Stimulated activated CD8-positive, alpha-beta memory T cell treated with anti-CD3 and anti-CD28 coated beads, Interleukin-4, amount 100 ng/mL, for 4 hours (primary cell): ENCODE measurements around the gene ZNF467.

Source experiments
- DNase-seq, 2 donors: peaks; one replicate each; pipeline ENCODE4 v3.0.0-alpha.2; 2020; ENCODE audit warnings: low read depth in 2 of 2, low spot score in 1 of 2

ZNF467 gene

DNA sequence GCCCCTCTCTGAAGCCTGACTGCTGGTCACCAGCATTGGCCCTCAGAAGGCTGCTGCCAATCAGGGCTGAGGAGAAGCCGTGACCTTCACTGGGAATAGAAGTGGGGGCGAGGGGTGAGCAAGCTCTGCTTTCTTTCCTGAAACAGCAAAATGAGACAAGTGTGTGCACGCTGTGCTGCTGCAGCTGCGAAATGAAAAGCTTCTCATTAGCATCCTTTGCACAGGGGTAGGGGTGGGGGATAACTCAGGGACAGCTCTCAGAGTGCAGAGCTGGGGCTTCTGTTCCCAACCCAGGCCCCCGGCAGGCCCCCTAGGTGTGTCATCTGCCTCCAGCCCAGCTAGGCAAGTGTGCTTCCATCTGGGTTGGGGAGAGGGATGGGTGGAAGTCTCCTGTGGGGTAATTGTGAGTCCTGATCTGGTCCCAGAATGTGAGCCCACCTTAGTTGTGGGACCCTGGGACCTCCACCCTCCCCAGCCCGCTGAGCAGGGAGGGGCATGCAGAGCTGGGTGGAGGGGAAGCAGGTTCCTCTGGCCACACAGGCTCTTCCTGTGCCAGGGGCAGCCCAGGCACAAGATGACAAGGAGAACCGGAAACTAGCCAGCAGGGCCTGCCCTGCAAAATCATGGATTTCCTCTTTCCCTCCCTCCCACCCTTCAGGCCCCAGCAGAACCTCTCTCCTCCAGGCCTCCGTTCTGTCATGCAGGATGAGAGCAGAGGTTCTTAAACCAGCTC lies 22.2 kb downstream of the ZNF467 start:
- DNase-seq = no peak

DNA sequence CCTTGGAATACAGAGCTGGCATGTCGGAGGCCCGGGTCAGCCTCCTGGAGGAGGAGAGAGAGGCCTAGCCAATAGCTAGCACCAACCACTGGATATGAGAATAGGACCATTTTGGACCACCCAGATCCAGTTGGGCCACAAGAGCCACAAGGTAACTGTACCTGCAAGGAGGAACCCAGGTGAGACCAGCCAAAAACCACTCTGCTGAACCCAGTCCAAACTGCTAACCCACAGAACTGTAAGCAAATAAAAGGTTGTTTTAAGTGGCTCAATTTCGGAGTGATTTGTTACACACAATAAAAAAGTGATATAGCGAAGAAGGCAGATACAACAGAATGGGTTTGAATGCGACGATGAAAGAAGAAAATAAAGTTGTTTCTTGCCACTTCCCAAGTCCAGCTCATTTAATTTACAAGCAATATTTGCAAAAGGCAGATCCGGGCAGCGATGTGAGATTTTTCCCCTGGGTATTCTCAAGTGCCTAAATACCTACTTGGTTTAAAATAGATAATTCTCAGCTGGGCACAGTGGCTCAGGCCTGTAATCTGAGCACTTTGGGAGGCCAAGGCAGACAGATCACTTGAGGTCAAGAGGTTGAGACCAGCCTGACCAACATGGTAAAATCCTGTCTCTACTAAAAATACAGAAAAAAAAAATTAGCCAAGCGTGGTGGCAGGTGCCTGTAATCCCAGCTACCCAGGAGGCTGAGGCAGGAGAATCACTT lies 23.1 kb downstream of the ZNF467 start:
- no peak for DNase-seq

DNA sequence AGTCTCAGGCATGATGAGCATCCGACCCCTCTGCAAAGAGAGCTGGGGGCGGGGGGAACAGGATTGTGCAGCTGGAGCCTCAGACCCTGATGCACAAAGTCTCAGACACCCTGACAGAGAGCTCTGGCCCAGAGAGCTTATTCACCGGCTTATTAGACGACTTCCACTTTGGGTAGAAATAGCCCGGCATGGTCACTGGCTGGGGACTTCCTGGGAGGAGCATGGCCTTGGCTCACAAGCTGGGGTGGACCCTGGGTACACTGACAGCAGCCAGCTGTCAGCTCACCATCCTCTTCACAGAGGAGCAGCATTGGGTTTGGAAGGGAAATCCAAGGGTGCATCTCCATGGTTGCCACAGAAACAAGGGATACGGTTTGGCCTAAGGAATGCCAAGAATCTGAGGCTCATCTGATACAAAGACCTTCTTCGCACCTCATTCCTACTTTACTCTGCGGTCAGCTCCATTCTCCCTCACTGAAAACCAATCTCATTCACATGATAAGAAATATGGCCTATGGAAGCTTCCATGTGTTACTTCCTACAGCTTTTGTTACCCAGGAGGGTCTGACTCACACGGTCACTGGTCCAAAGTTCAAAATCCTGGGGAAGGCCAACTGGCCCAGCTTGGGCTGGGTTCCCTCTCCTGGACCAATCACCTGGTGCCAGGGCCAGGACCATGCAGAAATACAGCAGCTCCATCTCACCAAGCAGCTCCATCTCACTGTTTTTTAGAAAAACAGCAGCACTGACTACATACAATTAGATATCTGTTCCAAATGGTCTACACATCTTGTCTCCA lies 25.1 kb downstream of the ZNF467 start:
- DNase-seq = no peak

DNA sequence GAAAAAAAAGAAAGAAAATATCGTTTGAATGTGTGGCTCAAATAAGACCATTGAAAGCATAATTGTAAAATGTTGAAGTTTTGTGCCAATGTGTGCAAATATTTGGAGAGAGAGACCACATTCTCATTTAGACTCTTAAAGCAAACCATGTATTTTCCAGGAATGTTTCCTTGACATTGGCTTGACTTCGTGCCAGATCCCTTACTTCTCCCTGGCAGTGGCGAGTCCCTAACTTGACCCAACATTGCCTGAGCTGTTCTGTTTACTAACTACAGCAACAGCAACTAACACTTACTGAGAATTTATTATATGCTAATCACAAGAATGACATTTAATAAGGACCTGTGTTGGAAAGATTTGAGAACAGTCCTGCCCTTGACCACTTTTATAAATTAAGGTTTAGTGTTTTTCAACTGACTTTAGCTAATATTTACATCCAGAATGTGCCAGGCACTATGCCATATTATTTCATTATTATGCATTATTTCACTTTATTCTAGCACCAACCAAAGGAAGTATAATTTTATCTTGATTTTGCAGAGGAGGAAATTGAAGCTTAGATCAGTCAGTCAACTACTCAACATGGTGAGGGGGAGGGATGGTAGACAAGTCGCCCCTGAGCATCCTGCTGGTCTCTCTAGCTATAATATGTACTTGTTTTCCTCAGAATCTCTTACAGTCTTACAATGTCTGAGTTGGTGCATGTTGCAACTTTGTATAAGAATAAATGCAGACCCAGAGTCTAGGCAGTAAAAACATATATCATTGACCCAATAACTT lies 29.7 kb downstream of the ZNF467 start:
- DNase-seq = no peak

DNA sequence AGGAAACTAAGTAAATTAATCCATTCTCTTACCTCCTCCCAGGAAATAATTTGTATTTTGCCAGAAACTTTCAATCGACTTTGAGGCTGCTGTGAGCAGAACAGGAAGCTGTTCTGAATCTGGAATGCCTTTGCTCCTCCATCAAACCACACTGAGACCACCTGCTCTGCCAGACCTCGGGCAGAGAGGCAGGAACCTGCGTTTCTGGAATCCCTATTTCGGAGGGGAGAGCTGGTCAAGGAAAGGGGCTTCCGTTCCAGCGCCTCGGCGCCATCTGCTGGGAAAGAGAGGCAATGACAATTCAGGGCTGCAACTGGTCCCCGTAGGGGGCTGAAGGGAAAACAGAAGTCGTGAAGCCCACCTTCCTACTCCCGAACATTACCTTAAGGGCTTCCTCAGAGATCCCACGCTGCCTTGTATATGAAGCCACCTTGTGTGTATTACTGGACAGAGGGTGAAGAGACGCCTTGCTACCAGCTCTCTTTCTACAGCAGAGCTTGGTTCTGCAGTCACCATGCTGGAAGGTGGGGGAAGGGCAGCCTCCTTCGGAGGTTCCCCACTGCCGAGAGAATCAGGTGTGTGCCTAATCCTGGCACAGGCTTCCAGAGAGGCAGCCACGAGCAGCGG lies 31.2 kb downstream of the ZNF467 start:
- DNase-seq = peak; percentile 18 to 42

DNA sequence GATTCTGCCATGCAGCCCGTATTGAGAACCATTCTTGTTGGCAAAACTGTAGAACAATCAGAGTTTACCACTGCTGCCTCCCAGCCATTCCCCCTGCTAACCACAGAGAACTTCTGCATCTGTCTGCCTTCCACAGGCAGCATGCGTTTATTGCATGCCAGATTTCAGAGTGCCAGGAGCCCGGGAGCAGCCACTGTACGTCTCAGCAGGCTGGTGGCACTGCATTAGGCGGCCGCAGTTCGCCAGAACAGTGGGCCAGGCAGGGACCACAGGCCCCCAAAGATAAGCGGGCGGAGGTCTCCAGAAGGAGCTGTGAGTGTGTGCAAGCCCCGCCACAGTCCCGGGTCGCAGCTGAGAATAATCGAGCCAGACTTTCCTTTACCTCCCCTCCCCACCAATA lies 31.8 kb downstream of the ZNF467 start:
- no peak for DNase-seq

DNA sequence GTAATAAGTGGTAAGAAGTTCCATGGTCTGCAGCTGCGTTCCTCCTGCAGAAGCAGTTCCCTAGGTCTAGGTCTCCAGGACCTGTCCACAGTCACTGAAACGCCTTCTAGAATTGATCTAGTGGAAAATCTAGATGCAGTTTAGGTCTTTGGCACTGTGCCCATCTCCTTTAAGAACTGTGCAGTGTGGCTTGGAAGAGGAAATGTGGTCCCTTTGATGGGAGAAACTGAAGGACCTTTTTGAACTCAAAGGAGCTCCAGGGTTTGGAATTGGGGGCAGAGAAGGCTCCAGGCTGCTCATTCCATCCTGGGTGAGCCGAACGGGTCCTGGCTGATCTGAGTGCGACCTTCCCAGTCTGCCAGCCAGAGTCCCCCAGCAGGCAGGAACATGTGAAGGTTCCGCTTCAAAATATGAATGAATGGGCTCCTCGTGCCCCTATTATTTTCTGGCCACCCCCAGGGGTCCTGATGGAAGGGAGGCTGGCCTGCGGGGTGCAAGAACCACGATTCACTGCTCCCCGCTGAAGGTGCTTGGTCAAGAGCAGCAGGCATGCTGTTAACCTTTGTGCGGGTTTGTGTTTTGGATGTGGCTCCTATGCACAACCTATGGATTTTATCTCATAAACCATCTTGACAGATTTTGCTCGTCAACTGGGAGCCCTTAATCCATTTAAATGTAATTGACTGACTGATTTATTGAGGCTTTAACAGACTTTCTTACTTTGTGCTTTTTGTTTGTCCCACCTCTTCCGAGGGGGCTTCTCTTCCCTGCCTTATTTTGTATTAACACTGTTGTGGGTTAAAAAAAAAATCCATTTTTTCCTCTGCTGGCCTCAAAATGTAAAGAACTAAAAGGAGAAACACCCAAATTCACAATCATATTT lies 36.7 kb downstream of the ZNF467 start:
- DNase-seq = no peak

DNA sequence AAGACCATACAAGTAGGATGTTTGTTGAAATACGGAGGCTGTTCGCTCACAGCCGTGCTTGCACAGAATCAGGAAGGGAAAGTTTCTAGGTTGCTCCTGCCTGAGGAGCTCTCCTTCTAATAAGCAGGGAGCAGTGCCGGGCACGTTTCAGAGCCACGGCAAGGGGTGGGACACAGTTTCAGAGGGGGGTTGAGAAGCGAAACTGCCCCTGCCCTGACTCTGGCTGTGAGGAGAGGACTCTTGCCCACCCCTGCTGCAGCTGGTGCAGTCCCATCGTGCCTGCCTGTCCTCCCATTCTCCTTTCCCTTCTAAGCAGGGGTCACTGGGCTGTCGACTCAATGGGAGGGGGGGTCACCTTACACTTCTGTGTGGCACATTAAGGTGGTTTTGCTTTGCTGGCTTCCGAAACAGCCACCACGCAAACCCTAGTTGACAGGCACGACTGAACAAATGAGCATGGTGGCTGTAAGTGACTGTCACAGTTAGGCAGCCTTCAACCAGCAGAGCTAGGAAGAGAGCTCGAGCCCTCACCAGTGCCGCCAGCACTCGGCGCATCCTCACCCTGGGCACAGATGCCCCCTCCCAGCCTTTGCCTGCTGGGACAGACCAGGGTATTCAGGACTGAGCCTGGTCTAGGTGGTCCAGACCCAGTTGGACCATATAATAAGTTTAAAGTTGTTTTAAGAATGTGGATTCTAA lies 37.5 kb downstream of the ZNF467 start:
- no peak for DNase-seq

DNA sequence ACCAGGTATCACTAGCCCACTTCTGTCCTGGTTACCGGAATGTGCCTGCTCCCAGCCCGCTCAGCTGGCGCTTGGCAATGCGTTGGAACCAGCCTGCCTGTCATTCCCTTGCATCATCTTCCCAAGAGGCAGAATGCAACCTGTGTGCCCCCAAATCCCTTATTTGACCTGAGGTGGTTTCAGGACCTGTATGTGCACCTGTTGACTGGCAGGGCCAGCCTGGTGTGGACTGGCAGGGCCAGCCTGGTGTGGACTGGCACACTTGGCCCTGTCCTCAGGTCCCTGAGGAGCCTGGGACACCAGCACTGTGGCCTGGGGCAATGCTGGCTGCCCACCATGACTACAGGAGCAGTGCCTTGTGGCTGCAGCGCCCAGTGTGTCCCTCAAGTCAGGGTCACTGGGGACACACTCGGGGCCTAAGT lies 38.2 kb downstream of the ZNF467 start:
- no peak for DNase-seq

DNA sequence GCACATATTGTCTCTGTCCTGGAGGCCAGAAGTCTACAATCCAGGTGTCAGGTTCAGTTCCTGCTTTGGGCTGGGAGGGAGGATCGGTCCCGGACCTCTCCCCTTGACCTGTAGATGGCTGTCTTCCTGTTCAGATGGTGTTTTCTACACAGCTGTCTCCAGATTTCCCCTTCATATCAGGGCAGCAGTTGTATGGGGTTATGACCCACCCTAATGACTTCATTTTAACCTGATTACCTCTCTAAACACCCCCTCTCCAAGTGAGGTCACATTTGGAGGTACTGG lies 38.7 kb downstream of the ZNF467 start:
- DNase-seq = no peak

DNA sequence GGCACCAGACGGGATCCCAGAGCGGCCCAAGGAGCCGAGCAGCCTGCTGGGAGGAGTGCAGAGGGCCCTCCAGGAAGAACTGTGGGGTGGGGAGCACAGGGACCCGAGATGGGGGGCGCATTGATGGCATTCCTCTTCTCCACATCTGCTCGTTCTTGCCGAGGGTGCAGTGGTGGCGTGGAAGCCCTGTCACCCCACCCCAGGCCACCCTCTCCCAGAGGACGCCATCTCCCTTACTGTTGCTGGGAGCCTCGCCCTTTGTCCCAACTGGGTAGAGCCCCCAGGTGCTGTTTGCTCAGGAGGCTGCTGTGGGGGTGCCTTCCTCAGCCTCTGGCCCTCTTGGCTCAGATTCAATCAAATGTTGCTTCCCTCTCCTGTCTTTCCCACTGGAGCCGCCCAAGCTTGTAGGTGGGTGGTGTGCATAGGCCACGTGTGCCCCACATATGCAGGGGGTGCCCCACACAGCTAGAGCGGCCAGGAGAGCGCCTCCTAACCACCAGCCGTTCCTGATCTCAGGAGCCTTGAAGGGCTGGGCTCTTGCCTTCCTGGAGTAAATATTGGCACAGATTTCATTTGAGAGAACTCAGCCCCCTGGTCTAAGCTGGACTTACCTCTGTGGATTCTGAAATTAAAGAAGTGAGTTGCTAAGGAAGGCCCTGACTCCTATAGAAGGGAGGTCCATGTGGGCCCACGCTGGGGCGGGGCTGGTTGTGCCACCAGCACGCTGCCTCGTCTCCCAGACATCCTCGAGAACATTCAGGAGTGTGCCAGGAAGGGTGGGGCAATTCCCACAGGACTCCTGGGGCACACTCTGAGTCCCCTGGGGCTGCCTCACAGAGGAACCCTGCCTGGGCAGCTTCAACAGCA lies 39.2 kb downstream of the ZNF467 start:
- no peak for DNase-seq

DNA sequence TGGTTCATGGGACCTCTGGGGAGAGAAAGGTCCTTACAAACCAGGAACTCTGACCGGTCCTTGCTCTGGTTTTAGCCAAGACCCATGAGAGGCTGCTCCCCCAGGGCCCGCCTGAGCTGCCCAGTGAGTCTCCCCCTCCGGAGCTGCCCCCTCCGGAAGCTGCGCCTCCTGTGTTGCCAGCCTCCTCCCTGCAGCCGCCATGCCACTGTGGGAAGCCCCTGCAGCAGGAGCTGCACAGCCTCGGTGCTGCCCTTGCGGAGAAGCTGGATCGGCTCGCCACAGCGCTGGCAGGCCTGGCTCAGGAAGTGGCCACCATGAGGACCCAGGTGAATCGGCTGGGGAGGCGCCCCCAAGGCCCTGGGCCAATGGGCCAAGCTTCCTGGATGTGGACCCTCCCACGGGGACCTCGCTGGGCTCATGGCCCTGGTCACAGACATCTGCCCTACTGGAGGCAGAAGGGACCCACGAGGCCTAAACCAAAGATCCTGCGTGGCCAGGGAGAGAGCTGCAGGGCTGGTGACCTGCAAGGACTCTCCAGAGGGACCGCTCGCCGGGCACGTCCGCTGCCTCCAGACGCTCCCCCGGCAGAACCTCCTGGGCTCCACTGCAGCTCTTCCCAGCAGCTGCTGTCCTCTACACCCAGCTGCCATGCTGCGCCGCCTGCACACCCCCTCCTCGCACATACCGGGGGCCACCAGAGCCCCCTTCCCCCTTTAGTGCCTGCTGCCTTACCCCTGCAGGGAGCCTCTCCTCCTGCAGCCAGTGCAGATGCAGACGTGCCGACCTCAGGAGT lies 40.1 kb downstream of the ZNF467 start:
- DNase-seq = no peak

DNA sequence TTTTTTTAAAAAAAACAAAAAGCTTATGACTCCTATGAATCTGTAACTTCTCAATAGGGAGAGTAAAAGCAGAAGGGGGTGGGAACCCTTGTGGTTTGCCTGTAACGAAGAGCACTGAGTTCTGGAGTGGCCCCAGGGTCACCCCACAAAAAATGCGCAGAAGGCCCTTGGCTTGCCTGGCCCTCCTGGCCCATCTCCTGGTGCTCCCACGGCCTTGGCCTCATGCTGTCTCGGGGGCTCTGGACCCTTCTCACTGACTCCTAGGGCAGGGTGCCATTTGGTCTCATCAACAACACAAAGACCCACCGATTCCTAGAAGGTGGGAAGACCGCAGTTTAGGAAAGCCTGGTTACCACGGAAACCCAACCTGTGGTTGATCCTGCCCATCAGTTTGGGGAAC lies 40.8 kb downstream of the ZNF467 start:
- DNase-seq = no peak

DNA sequence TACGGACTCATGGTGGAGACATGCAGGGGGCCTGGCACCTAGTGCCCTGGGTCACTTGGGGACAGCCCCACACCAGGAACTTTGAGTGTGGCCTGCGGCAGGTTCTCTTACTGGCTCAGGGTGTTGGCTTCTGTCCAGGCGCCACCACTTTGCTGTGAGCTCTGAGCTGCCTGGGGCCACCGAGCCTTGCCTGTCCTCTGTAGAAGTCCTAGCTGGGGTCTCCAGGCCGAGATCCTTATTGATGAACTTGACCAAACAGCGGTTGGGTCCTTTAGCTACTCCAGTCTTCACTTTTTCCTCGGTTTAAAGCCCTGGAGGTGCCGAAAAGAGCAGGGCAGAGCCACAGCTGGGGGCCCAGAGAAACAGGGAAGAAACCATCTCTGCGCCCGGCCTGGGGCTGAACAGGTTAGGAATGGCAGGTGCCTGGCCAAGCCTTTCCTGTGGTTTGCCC lies 41.3 kb downstream of the ZNF467 start:
- no peak for DNase-seq

DNA sequence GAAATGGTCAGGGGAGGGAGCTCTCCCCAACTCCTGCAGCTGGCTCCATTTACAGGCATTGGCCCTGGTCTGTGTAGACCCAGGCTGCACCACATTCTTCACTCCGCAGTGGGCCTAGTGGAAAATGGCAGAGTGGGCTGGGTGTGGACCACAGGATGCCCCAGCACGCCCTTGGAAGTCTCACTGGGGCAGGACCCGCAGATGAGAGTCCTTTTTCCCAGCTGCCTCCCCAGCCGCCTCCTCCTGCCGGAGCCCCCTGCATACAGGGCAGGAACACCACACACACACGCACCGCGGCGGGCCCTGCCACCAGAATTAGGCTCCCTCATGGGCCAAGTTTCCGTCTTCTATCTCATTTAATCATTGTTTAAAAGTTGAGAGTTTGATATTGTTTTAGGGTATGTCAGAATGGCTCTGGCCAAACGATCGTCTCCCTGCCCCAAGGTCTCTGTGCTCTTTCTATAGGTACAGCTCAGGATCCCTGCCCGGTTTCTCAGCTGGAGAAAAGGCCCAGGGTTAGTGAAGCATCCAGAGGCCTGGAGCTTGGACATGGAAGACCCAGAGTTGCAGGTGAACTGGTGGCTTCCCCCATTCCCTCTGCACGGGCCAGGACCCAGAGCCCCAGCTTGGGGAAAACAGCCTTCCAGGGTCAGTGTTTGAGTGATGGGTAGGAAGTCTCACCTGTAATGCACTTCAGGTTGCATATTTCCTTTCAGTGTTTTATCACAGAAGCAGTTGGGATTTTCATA lies 42.0 kb downstream of the ZNF467 start:
- DNase-seq = no peak

DNA sequence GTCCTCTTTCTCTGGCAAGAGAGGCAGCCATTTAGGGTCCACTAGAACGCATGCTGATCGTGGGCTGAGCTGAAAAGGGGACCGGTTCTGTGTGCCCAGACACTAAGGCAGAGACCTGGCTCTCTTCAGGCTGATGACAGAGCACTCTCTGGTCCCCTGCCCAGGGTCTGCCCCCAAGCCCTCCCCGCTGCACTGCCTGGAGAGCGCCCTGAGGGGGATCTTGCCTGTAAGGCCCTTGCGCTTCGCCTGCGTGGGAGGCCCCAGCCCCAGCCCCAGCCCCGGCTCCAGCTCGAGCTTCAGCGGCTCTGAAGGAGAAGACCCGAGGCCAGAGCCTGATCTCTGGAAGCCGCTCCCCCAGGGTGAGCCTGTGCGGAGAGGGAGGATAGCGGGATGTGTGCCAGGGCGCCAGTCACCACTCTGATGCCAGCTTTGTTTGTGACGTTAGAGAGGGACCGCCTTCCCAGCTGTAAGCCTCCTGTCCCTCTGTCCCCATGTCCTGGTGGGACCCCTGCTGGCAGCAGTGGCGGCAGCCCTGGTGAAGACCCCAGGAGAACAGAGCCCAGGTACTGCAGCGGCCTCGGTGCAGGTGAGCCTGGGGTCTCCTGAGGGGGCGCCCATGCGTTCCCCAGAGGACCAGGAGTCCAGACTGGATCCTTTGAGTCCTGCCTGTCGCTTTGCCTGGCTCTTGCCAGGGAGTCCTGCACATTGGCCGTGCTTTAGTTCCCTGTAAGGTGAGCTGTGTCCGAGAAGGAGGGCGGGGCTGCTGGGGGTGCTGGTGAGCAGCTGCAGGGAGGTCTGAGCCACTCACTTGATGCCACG lies 43.2 kb downstream of the ZNF467 start:
- DNase-seq = no peak
